HG03196 (cell line): ENCODE data around the gene AIF1L.

Experiments used
- ATAC-seq: cut with Tn5 transposase; IDR thresholded peaks from one replicate; pipeline ENCODE4 v1.9.1; 2021; ENCODE audit not compliant: unreplicated experiment

The AIF1L gene

DNA sequence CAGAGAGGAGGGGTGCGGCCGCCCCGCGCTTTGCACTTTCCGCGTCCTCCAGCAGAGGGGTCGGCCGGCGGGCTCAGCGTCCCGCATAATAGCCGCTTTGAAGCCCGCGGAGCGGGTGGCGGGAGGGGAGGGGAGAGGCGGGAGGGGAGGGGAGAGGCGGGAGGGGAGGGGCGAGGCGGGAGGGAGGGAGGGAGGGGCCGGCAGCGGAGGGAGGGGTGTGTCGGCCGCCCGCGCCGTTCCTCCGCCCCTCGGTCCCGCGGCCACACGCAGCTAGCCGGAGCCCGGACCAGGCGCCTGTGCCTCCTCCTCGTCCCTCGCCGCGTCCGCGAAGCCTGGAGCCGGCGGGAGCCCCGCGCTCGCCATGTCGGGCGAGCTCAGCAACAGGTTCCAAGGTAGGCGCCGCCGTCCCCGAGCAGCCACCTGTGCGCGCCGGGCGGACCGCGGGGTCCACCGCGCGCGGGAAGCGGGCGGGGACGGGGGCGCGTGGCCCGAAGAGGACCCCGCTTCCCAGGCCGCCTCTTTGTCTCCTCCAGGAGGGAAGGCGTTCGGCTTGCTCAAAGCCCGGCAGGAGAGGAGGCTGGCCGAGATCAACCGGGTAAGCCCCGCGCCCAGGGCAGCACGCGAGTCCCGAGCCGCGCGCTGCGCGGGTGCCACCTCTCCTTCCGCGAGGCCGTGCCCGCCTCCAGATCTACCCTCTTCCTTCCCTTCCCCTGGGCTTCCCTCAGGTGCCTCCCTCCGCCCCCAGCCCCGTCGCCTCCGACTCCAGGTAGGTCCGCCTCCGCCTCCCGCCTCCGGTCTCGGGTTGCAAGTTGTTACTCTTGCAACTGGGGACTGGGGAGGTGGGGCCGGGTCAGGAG, at the start of gene AIF1L:
Gene AIF1L, plus strand, starts transcription at position 263 of the 857 bp plus-strand sequence. Its CDS starts 99 bp downstream, at position 362.
- no peak for ATAC-seq

DNA sequence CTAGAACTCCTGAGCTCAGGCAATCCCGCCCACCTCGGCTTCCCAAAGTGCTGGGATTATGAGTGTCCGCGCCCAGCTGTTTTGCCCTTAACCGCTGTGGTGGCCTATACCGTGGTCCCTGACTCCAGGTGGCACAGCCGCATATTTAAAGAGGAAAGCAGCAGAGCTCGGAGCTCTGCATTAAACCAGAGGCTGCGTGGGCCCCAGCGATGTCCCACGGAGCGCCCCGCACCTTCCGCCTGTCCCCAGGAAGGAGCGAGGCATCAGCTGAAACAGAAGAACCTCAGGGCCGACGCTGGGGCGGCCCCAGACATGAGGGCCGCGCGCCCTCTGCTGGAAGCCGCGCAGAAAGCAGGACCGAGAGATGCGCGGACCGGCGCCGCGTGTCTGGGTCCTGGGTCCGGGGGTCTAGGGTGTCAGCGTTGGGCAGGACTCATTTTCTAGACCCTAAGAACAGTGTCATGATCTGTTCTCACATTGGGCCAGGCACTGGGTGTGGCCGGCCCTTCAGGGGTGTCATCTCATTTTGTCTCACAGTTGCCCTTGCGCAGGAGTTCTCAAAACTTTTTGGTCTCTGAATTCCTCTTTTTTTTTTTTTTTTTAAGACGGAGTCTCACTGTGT, 49.6 kb upstream of the AIF1L start:
- no peak for ATAC-seq

DNA sequence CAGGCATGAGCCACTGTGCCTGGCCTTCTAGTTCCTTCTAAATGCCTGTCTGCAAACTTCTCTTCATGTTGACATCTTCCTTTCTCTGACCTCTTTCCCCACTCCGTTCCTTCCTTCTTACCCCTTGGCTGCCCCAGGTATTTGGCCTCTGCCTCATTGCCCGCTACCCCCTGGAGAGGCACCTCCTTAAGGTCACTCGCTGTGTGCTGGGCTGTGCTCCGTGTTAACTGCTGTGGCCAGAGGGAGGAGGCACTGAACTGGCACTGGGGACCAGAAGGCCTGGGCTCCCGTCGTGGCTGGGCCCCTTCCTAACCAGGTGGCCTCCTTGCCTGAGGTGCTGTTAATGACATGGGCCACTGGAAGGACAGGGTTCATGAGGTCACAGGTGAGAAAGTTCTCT, 48.0 kb upstream of the AIF1L start:
- ATAC-seq, result no peak

DNA sequence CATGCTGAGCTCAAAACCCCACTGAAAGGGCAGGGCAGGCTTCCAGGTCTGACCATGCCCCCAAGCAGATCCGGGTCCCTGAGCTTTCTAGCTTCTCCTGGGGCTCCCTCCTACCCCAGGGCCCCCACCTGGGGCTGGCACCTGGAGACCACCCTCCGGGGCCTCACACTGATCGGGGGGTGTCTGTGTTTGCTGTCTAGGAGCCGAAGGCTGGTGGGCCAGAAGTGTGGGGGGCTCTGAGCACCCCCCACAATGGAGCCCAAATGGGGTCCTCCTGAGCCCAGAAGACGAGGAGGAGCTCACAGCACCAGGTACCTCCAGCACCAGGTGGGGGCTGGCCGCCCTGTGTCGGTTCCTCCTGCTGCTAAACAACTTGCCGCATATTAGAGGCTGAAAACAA, 47.5 kb upstream of the AIF1L start:
- ATAC-seq, result no peak

DNA sequence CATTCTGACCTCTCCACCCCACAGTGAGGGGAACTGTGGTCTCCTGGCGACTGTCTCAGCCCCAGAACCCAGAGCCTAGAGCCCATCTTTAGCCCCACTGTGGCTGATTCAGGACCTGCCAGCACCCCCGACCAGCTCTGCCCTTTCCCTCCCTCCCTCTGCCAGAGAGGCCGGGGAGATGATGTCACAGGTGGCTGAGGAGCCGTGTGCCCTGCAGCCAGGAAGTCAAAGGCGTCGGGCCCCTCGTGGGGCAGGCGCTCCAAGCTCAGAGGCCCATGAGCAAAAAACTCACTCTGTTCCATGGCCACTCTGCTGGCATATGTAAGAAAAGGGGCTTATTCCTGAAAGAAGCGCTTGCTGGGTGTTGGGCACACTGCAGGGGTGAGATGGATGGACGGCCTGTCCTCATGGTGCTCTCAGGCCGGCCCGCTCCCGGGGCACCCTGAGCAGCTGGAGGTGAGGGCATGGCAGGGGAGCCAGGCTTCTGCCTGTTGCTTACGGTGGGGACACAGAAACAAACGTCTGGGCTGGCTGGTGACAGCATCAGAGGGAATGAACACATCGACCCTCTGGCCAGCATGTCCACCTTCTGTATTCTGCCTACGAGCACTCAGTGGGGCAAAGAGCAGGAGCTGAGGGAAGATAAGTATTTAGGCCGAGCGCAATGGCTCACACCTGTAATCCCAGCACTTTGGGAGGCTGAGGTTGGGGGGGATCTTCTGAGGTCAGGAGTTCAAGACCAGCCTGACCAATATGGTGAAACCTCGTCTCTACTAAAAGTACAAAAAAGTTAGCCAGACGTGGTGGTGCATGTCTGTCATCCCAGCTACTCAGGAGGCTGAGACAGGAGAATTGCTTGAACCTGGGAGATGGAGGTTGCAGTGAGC, 46.3 kb upstream of the AIF1L start:
- ATAC-seq, result no peak

DNA sequence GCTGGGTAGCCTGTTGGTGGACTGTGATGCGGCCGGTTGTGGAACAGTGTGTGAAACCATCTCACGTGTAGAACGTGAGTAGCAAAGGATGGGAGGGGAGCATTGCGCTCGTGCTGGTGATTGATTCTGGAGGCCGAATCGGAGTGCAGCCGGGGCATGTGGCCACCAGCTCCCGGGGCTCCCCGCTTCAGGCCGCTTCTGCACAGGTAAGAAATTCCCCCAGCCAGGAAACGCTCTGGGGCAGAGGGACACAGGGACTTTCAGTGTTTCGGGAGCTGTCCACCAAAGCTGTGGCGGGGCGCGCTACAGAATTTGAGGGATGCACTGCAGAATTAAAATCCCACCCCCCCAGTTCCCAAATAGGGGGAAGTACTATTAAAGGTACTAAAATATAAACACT, 45.5 kb upstream of the AIF1L start:
- ATAC-seq, result no peak

DNA sequence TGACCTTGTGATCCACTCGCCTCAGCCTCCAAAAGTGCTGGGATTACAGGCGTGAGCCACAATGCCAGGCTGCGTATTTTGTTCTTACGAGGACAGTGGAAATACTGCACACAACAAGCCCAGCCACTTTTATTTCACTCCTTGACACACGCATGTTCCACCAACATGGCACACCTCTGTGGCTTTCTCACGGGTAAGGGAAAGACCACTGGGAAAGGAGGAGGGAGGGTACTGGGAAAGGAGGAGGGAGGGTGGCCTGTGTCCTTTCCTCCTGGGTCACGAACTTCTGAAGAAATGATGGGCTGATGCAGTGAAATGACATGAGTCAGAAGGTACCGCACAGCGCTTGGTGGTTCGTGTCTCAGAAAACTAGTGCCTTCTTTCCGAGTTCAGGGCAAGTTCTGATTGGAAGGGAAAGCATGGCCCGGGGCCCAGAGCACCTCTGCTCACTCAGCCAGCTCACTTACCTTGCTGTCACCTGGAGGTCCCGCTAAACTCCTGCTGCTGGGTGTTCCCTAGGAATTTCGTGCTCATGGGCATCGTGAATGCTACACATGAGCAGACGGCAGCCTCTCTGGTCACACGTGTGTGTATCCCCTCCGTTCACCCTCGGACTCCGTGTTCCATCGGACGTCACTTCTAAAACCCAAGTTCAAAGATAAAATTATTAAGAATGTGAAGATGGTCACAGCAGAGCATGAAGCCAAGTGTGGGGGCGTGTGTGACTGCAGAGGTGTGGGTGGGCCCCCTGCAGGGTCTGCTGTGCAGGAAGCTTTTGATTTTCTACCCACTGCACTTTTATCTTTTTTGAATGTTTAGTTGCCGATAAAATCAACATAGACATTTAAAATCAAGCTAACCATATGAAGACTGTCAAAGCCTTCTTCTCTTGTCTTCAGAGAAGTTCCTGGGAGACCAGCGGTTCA, 44.5 kb upstream of the AIF1L start:
- no peak for ATAC-seq

DNA sequence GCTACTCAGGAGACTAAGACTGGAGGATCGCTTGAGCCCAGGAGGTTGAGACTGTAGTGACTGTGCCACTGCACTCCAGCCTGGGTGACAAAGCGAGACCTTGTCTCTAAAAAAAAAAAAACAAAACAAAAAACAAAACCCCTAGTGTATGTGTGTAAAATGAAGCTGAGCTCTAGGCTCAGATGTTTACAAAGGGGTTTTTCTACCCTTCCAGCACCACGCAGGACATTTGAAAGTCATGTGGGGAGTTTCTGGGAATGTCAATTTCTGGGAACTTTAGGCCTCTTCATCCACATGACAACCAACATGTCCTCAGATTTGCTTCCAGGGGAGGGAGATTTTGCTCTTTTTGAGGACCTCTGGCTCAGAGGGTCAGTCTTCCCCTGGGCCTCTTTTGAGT, 42.4 kb upstream of the AIF1L start:
- ATAC-seq, result no peak

DNA sequence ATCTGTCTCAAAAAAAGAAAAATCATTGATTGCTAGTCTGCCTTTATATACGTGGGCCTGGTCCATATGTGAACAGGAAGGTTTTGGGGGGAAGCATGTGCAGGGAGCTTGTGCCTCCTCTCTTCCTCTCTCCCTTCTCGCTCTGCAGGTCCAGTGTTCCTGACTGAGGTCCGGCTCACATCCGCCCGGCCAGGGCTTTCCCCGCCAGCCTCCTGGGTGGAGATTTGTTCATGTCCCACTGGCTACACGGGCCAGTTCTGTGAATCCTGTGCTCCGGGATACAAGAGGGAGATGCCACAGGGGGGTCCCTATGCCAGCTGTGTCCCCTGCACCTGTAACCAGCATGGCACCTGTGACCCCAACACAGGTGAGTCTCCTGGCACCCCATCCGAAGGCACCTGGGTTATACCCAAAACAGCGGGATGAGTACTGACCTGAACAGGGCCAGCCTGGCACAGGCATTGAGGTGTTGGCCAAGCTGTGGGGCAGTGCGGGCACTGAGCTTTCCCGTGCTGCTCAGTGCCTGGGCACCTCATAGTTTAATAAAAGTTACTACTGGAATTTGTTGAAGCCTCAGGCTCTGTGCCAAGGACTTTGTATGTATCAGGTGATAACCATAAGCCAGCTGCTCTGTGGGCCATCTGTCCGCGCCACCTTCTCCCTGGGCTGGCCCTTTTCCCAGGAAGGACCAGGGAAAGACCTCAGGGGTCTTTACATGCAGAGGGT, 39.4 kb upstream of the AIF1L start:
- no peak for ATAC-seq

DNA sequence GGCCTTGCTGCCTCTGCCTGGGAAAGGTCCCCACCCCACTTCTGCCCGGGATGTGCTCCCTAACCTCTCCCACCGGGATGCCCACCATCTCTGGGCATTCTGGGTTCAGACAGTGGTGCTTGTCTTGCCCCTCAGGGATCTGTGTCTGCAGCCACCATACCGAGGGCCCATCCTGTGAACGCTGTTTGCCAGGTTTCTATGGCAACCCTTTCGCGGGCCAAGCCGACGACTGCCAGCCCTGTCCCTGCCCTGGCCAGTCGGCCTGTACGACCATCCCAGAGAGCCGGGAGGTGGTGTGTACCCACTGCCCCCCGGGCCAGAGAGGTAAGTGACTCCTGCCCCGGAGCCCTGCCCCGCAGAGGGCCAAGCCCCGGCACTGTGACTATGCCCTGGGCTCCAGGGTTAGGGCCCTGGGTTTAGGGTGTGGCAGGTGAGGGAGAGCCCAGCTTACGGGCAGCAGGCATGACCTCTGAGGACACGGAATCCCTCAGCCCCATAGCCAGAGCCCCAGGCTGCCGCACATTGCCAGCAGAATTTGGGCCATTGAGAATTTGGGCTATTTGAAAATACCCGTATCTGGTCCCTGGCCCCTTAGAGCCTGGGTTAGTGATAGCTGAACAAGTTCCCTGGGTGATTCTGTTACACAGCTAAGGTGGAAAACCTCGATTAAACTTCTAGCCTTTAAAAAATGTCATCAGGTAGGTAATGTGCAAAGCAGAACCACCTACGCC, 35.3 kb upstream of the AIF1L start:
- ATAC-seq, result no peak

DNA sequence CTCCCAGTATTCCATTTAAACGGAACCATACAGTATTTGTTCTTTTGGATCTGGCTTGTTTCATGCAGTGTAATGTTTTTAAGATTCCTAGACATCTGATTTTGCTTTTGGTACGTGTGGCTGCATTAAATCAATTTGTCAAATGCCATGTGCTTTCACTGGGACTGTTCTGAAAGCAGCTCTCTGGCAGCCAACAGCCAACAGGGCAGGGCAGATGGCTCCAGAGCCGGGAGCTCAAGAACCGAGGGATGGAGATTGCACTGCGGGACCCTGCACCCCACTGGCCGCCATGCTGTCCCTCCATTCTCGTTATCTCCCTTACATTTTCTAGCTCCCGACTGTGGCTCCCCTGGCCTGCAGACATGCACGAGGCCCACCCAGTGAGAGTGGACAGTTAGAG, 33.4 kb upstream of the AIF1L start:
- no peak for ATAC-seq

DNA sequence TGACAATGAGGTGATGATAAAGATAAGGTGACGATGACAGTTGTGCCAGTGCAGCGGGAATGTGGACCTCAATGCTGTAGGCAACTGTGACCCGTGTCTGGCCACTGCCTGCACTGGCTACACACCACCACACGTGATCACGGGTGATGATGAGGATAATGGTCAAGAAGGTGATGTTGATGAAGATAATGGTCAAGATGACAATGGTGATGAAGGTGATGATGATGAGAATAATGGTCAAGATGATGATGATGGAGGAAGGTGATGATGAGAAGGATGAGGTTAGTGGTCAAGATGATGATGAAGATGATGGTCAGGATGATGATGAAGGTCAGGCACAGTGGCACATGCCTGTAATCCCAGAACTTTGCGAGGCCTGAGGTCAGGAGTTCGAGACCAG, 30.7 kb upstream of the AIF1L start:
- ATAC-seq, result no peak

DNA sequence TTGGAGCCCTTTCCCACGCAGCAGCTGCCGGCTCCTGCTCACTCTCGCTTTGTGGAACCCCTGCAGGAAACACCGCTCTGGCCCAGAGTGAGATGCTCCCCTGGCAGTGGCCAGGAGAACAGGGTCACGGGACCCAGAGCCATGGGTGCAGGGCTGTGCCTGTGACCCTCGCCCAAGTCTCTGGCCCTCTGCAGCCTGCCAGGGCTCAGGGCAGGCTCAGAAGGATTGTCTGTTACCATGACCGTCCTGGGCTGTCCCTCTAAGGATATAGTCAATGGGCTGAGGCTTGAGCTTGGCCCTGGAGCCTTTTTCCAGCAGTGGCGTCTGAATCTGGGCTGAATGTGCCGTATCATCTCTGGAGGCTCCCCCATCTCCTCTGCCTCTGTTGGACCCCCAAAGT, 28.7 kb upstream of the AIF1L start:
- no peak for ATAC-seq

DNA sequence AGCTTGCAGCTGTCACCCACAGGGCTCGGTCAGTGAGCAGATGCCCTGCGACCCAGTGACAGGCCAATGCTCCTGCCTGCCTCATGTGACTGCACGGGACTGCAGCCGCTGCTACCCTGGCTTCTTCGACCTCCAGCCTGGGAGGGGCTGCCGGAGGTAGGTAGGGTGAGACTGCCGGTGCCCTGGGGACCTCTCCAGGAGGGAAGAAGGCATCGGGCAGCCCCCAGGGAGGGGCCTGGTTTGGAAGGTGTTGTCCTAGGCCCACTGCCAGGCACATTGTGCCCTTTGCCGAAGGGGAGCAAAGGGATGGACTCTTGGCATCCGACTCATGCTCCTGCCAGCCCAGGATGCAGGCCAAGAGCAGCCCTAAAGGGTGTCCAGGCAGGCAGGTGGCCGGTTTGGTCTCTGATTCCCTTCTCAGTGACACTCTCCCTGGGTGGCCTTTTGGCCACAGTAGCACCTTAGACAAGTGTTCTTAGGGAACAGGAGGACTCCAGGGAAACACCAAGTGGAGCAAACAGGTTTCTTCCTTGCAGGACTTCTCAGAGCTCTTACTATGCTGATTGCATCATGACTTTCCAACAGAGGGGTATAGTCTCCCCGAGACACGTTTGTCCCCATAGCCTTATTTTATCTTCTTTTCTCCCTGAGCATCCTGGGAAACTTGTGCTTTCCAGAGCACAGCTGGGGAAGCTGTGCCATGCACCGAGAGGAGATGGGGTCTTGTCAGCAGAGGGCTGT, 28.1 kb upstream of the AIF1L start:
- no peak for ATAC-seq

DNA sequence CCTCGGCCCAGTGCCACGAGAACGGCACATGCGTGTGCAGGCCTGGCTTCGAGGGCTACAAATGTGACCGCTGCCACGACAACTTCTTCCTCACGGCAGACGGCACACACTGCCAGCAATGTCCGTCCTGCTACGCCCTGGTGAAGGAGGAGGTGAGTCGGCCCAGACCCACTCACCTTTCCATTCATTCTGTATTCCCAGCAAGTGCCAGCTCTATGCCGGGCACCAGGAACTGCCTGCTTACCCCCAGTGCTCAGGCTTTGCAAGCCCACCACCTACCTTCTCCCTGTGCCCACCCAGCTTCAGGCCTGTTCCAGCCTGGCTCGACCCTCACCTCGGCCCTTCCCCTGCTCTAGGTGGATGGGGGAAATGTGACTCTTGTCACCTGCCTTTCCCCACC, 26.6 kb upstream of the AIF1L start:
- no peak for ATAC-seq

DNA sequence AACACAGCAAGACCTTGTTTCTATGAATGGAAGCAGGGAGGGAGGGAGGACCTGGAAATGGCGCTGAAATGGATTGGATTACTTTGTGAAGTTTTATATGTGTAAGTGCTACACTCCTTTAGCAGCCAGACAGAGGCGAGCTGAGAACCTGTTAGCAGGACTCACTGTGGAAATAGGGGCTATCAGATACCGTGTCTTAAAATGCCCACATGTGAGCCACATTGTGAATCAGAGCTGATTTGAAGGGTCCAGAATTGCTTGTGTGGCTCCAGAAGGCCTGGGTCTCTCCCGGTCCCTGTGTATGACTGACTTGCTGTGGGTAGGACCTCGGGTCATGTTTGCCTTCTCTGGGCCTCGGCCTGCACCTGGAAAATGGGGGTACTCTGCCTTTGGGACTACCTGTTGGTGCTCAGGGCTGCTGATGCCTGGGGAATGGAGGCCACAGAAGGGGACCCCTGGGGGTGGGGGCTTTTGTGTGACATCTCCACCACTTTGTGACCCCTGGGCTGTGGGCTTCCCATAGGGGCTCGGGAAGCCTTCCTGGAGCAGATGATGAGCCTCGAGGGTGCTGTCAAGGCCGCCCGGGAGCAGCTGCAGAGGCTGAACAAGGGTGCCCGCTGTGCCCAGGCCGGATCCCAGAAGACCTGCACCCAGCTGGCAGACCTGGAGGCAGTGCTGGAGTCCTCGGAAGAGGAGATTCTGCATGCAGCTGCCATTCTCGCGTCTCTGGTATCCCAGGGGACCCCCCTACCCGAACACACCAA, 24.0 kb upstream of the AIF1L start:
- ATAC-seq, result no peak

DNA sequence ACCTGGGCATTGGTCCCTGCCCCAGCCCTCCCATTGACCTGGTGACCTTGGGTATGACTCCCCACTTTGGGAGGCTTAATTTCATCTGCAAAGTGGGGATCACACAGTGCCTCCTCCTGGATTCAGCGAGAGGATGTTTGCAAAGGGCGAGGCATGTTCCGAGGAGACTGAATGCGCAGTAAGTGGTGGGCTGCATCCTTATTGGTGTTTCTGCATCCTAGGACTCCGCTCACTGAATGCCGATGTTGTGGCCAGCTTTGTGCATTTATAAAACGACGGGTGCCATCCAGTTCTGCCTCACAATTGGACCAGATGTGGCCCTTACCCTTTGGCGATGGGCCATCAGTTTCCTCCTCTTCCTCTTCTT, 23.5 kb upstream of the AIF1L start:
- ATAC-seq, result no peak
